ENCODE data around the gene SORD.
"Not testable (repeated sequence)": the region's sequence is repeated elsewhere in the genome, so short reads cannot be mapped to it uniquely, and the experiment has no call there.

SORD gene

DNA sequence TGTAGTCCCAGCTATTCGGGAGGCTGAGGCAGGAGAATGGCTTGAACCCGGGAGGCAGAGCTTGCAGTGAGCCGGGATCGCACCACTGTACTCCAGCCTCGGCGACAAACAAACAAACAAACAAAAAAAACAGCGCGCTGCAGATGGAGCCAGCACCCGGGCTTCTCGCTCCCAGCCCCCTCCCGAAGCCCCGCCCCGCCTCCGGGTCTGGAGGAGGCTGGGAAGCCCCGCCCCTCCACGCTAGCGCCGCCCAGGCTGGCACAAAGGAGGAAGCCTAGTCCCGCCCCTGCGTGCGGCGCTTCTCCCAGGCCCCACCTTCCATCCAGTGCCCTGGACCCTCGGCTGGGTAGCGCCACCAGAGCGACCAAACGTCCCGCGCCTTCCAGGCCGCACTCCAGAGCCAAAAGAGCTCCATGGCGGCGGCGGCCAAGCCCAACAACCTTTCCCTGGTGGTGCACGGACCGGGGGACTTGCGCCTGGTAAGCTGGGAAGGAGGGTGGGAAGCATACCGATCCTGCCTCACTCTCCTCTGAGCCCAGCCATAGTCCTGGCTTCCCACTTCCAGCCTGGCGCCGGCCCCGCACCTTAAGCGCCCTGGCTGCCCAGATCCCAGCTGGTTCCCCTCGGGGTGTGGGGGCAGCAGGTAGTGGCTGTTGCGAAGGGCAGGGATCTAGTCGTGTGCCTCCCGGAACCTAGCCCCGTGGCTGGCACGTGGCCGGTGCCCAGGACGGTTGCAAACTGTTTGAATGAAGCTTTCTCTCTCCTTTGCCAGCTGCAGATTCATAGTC is at the start of gene SORD:
TSS of gene SORD (plus strand) at position 325 of the 788 bp plus-strand sequence. CDS start at position 414, 89 bp downstream.
- peak; percentile 76 to 88 for DNase-seq (ENCODE audit: low read depth in 2 of 2)

- DNase-seq (ENCODE audit: low read depth in 2 of 2) = not testable (repeated sequence)
Observed at GRCh38 chr15:44976183-44976582, 46.8 kb upstream of the SORD start.

- DNase-seq (ENCODE audit: low read depth in 2 of 2) = not testable (repeated sequence)
Observed at GRCh38 chr15:44977781-44978180, 45.2 kb upstream of the SORD start.

DNA sequence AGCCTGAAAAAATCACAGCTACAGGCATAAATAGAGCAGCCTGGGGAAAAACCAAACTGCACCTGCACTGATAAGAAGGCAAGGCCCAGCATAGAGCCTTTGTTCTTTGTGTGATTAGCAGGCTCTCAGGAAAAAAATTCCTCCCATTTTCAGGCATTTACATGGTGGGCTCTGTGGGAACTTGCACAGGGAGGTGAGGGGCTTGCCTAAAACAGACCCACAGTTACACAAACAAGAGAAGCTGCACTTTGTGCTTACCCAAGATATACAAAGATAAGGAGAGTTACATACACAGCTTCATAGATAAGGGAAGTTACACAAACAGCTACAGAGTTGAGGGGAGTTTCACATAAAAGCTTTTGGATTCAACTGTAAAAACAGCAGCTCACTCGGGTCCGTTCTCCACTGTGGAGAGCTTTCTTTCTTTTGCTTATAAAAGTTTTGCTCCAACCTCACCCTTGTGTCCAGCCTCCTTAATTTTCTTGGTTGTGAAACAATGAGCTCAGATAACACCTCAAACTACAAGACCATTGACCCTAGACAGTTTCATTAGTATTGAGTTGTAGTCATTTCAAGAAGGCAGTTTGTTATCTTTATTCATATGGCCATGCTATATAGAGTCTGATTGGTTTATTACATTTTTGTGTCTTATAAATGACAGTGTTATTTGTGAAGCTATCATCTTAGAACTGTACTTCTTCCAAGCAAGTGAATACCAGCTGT is 43.2 kb upstream of the SORD start:
- DNase-seq (ENCODE audit: low read depth in 2 of 2) = not testable (repeated sequence)

DNA sequence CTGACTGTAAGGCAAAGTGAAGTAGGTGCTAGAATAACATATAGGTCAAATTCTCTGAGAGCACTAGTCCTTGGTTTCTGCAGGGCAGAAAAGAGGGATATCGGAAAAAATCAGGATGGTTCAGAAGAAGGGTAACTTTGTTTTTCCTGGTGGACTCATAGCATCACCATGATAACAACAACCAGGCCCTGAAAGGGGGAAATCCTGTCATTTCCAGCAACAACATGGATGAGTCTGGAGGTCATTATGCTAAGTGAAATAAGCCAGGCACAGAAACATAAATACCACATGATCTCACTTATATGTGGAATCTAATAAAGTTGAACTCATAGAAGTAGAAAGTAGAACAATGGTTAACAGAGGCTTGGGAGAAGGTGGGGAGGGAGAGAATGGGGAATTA is 38.9 kb upstream of the SORD start:
- not testable (repeated sequence) for DNase-seq (ENCODE audit: low read depth in 2 of 2)

GRCh38 chr15:44986346-44987055 is 36.5 kb upstream of the SORD start:
- DNase-seq (ENCODE audit: low read depth in 2 of 2) = not testable (repeated sequence)

DNA sequence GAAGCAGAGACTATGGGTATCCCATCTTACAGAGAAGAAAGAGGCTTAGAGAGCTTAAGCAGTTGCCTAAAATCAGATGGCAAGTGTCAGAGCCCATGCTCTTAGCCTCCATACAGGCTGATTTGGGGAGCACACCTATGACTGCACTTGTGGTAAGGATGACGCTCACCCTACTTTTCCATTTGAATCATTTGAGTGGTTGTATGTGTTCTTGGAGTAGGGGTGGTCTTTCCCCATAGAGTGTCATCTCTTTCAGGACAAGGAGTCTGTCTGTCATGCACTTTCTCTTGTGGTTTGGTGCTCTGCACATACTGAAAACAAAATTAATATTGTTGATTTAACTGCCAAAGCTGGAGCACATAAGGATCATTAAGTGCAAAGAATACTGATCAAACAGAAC is 35.3 kb upstream of the SORD start:
- not testable (repeated sequence) for DNase-seq (ENCODE audit: low read depth in 2 of 2)

- DNase-seq (ENCODE audit: low read depth in 2 of 2) = not testable (repeated sequence)
Observed at GRCh38 chr15:44988184-44988869, 34.7 kb upstream of the SORD start.

DNA sequence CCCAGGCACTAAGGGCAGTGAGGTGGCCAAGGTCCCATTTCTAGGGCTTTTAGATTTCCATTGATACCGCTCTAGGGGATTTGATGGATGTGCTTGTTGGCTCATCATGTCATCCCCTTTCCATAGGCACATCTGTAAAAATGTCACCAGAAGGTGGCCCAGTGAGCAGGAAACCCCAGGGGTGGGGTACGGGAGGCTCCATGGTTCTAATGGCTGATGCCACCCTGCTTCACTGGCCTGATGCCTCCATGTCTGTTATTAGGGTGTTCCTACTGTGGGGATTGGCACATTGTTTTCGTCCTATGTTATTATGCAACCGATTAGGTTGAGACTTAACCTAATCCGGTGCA is 34.1 kb upstream of the SORD start:
- not testable (repeated sequence) for DNase-seq (ENCODE audit: low read depth in 2 of 2)

DNA sequence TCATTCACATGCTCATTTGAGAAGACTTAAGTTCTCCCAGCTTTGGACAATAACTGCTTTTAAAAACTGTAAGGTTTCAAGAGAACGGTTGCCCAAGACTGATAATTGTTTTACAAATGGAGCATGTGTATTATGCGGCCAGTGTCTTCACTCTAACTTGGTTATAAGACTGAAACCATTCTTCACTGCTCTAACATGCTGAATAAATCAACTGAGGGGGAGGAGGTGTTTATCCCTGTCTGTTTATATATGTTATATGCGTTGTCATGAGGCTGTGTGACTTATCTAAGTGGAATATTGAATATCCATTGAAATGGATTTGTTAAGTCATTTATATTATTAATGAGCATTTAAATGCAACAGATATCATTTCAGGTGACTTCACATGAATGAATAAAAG is 25.4 kb upstream of the SORD start:
- DNase-seq (ENCODE audit: low read depth in 2 of 2) = not testable (repeated sequence)

GRCh38 chr15:44999105-44999504 is 23.9 kb upstream of the SORD start:
- no peak for DNase-seq (ENCODE audit: low read depth in 2 of 2)

- not testable (repeated sequence) for DNase-seq (ENCODE audit: low read depth in 2 of 2)
Observed at GRCh38 chr15:45001180-45001579, 21.8 kb upstream of the SORD start.

DNA sequence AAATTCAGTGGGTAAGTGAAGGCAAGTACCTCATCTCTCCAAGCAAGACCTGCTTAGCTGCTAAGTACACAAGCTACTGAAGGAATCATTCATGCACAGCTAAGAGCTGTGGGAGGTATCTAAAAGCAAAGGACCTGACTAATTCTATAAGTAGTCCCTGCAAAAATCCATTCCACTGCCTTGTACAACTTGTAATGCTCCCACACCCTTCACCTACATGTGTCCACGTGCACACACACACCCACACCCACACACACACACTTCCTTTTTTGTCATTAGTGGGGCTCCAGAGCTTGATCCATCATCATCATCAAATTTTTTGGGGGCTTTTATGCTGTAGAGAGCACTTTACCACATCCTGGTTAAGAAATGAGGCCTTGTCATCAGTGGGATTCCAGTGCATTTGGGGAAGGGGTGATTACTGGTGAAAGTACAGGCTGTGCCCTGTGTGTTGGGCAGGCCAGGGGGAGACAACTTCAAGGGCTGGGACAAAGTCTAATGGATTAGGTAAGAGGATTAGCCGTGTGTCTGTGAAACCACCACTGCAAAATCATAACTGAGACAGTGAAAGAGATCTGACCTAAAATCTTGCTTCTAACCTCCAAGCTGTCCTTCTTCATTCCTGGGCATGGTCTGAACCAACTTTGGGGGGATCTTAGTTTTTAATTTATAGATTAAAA is 19.1 kb upstream of the SORD start:
- not testable (repeated sequence) for DNase-seq (ENCODE audit: low read depth in 2 of 2)

- not testable (repeated sequence) for DNase-seq (ENCODE audit: low read depth in 2 of 2)
Observed at GRCh38 chr15:45004590-45005175, 18.3 kb upstream of the SORD start.

DNA sequence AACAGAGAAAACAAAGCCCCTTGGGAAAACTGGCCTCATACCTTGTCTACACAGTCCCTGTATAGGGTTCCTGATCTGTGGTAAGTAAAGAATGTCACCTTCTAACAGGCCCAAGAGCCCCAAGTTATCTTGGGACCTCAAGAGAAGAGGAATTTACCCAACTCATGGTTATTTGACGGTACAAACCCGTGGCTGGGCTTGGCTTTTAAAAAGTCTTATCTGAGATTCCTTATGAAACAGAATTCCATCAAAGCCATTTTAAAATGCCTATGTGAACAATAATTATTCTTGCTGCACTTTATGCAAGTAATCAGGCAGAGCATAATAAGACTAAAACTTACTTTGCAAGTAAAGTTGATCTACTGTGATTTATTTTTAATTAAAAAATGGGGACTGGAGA is 13.9 kb upstream of the SORD start:
- DNase-seq (ENCODE audit: low read depth in 2 of 2) = no peak

DNA sequence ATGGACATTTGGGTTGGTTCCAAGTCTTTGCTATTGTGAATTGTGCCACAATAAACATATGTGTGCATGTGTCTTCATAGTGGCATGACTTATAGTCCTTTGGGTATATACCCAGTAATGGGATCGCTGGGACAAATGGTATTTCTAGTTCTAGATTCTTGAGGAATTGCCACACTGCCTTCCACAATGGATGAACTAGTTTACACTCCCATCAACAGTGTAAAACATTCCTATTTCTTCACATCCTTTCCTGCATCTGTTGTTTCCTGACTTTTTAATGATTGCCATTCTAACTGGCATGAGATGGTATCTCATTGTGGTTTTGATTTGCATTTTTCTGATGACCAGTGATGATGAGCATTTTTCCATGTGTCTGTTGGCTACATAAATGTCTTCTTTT is 7.9 kb upstream of the SORD start:
- not testable (repeated sequence) for DNase-seq (ENCODE audit: low read depth in 2 of 2)

DNA sequence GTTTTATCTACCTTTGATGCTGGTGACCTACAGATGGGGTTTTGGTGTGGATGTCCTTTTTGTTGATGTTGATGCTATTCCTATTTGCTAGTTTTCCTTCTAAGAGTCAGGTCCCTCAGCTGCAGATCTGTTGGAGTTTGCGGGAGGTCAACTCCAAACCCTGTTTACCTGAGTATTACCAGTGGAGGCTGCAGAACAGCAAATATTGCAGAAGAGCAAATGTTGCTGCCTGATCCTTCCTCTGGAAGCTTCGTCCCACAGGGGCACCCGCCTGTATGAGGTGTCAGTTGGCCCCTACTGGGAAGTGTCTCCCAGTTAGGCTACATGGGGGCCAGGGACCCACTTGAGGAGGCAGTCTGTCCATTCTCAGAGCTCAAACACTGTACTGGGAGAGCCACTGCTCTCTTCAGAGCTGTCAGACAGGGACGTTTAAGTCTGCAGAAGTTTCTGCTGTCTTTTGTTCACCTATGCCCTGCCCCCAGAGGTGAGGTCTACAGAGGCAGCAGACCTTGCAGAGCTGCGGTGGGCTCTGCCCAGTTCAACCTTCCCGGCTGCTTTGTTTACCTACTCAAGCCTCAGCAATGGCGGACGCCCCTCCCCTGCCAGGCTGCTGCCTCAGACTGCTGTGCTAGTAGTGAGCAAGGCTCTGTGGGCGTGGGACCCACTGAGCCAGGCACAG is 2.6 kb upstream of the SORD start:
- not testable (repeated sequence) for DNase-seq (ENCODE audit: low read depth in 2 of 2)

DNA sequence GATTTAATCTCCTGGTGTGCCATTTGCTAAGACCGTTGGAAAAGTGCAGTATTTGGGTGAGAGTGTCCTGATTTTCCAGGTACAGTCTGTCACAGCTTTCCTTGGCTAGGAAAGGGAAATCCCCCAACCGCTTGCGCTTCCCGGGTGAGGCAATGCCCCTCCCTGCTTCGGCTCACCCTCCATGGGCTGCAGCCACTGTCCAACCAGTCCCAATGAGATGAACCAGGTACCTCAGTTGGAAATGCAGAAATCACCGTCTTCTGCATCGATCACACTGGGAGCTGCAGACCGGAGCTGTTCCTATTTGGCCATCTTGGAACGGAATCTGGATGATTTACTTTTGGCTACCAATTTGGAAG is 2.1 kb upstream of the SORD start:
- not testable (repeated sequence) for DNase-seq (ENCODE audit: low read depth in 2 of 2)

GRCh38 chr15:45021348-45021747 is 1.6 kb upstream of the SORD start:
- no peak for DNase-seq (ENCODE audit: low read depth in 2 of 2)

DNA sequence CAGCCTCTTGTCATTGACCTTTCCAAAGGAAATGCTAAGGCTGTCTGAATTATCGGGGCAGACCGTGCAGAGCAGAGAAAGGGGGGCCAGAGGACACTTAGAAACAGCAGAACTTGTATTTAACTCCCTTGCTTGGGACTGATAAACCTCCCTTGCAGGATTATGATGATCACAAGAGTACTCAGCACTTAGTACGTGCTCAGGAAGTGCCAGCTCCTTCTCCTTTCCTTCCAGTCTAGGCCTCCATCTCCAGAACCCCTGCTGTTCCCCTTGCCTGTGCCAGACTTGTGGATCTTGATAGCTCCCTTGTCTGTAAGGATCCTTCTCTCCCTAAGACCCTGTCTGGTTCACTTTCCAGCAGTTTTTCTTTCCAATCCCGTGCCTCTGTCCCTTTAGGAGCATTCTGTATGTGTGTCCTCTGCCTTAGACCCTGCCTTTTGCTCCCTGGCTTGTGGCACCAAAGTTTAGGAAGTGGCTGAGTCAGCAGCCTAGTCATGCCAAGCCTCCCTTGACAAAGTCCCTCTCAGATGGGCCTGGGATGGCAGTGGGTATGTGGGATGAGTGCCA is 747 bp downstream of the SORD start:
- no peak for DNase-seq (ENCODE audit: low read depth in 2 of 2)
